Measurements from ENCODE around the gene QKI. TPM values are rescaled to one million over a fixed set of nuclear protein-coding genes. Genes with fewer than 3 reads are reported as not detected.
"Not testable (repeated sequence)": the region's sequence is repeated elsewhere in the genome, so short reads cannot be mapped to it uniquely, and the experiment has no call there.

QKI gene
- total RNA-seq, 2 donors from 2014 or later: 127 to 192 TPM

DNA sequence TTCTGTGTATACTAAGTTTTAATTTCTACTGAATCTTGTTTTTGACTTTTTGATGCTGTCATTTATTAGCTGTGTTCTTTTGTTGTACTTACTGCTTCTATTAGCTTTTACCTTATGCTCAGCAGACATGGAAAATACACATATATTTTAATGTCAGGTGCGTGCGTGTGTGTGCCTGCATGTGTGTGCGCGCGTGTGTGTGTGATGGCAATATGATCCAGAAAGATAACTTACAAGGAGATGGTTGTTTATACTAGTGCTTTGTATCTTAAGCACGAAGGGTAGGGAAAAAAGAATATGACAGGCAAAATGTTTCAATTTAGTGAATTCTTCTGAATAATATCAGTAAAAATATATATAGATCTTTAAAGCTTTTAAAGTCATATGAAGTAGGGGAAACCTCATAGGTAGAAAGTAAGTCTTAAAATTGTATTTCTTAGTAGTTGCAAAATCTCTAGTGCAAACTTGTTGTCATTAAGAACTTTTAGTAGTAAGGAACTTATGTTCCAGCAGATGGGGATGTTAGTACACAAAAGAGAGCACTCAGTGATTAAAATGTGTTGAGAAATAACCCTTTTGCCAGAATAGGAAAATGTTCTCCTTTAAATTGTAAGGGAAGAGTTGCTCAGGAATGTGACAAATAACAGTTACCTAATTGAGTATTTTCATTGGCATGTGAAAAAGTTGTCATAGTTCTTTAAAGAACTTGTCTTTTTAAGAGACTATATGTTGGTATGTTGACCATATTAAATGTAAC lies 13.2 kb downstream of the QKI start:
- TF ChIP-seq, protein P1, sequence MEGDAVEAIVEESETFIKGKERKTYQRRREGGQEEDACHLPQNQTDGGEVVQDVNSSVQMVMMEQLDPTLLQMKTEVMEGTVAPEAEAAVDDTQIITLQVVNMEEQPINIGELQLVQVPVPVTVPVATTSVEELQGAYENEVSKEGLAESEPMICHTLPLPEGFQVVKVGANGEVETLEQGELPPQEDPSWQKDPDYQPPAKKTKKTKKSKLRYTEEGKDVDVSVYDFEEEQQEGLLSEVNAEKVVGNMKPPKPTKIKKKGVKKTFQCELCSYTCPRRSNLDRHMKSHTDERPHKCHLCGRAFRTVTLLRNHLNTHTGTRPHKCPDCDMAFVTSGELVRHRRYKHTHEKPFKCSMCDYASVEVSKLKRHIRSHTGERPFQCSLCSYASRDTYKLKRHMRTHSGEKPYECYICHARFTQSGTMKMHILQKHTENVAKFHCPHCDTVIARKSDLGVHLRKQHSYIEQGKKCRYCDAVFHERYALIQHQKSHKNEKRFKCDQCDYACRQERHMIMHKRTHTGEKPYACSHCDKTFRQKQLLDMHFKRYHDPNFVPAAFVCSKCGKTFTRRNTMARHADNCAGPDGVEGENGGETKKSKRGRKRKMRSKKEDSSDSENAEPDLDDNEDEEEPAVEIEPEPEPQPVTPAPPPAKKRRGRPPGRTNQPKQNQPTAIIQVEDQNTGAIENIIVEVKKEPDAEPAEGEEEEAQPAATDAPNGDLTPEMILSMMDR (IDR thresholded peaks at IDR 0.05): peak; percentile 31
- Histone ChIP-seq H3K4me1 (ENCODE audit: control insufficient read depth in 1 of 2, low read depth in 2 of 2) (peaks cover 73 to 85% of the 10 kb centered on the region in 2 donors), H3K9me3 (no peaks in the 10 kb centered on the region), H3K36me3 (no peaks in the 10 kb centered on the region), H3K27ac (no peak overlapping the region), H3K4me3 (peak overlapping the region; percentile 40), H3K27me3 (replicated peaks; ENCODE audit: insufficient read depth) (no peaks in the 10 kb centered on the region)
- DNase-seq (ENCODE audit: low spot score): no peak
- ATAC-seq (ENCODE audit: insufficient number of reproducible peaks, low FRiP score, low read depth): no peak

DNA sequence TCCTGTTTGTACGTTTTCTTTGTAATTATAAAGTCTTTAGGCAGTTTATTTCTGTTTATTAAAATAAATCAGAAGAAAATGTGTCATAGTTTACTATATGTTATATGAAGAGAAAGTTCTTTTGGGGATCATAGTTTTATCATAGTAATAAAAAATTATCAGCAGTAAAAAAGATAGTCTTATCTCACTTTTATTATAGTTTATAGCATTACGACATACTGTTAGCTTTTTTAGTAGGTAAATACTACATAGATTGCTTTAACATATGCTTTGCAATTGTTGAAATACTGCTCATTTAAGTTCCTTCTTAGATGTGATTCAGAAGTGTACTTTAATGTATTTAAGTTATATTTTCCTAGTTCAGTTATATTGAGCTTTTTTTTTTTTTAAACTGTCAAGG lies 13.9 kb downstream of the QKI start:
- H3K27me3 ChIP-seq (replicated peaks; ENCODE audit: insufficient read depth): no peaks in the 10 kb centered on the region
- no peaks in the 10 kb centered on the region for H3K36me3 ChIP-seq
- DNase-seq (ENCODE audit: low spot score): no peak
- no peak for ATAC-seq (ENCODE audit: insufficient number of reproducible peaks, low FRiP score, low read depth)
- peak overlapping the region; percentile 40 for H3K4me3 ChIP-seq
- TF ChIP-seq, protein P1 (IDR thresholded peaks at IDR 0.05): no peak
- H3K27ac ChIP-seq: no peak overlapping the region
- peaks cover 69 to 83% of the 10 kb centered on the region in 2 donors for H3K4me1 ChIP-seq (ENCODE audit: control insufficient read depth in 1 of 2, low read depth in 2 of 2)
- no peaks in the 10 kb centered on the region for H3K9me3 ChIP-seq

DNA sequence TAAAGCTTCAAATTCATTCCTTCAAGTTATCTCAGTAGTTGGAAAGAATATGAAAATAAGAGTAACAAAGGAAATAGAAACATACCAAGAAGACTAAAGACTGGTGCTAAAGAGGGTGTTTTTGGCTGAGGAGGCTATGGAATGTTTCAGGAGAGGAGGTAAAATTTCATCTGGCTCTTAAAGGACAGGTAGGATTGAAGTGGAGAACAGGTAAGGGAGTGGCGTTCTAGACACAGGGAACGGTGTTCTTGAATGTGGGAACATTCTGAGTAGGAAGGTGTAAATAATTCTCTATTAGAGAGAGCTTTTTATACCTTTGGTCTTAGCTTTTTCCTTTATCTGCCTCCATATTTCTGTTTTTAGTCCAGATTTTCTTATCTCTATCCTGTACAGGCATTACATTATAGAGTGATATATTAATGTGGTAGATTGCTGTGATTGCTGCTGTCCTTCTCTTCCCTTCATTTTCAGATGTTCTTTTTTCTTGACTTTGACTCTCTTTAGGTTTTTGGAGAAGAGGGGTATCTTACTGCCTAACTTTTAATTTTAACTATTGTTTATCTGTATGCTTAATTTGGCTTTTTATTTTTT lies 15.4 kb downstream of the QKI start:
- Histone ChIP-seq H3K4me1 (ENCODE audit: control insufficient read depth in 1 of 2, low read depth in 2 of 2) (peaks cover 67 to 69% of the 10 kb centered on the region in 2 donors), H3K27me3 (replicated peaks; ENCODE audit: insufficient read depth) (no peaks in the 10 kb centered on the region)

DNA sequence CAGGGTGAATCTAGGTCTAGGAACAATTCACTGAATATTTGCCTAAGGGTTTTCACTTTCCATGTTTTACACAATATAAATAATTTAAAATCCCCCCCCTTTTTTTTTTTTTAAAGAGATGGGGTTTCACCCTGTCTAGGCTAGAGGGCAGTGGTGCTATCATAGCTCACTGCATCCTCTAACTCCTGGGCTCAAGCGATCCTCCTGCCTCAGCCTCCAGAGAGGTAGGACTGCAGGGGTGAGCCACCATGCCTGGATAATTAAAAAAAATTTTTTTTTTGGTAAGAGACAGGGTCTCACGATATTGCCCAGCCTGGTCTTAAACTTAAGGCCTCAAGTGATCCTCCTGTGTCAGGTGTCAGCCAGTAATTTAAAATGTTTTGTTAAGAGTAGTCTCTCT lies 17.8 kb downstream of the QKI start:
- ATAC-seq (ENCODE audit: insufficient number of reproducible peaks, low FRiP score, low read depth) (no peak), DNase-seq (ENCODE audit: low spot score) (no peak)
- Histone ChIP-seq H3K36me3 (no peaks in the 10 kb centered on the region), H3K27me3 (replicated peaks; ENCODE audit: insufficient read depth) (no peaks in the 10 kb centered on the region), H3K4me1 (ENCODE audit: control insufficient read depth in 1 of 2, low read depth in 2 of 2) (peaks cover 70 to 74% of the 10 kb centered on the region in 2 donors), H3K9me3 (no peaks in the 10 kb centered on the region), H3K4me3 (no peak overlapping the region), H3K27ac (no peak overlapping the region)
- TF ChIP-seq, protein P1 (IDR thresholded peaks at IDR 0.05): no peak

More for the DNA sequence above, 15.4 kb downstream of the QKI start:
- DNase-seq (ENCODE audit: low spot score) (no peak), ATAC-seq (ENCODE audit: insufficient number of reproducible peaks, low FRiP score, low read depth) (no peak)
- TF ChIP-seq, protein P1 (IDR thresholded peaks at IDR 0.05): no peak
- no peaks in the 10 kb centered on the region for H3K36me3 ChIP-seq
- H3K27ac ChIP-seq: no peak overlapping the region
- H3K9me3 ChIP-seq: no peaks in the 10 kb centered on the region
- no peak overlapping the region for H3K4me3 ChIP-seq

DNA sequence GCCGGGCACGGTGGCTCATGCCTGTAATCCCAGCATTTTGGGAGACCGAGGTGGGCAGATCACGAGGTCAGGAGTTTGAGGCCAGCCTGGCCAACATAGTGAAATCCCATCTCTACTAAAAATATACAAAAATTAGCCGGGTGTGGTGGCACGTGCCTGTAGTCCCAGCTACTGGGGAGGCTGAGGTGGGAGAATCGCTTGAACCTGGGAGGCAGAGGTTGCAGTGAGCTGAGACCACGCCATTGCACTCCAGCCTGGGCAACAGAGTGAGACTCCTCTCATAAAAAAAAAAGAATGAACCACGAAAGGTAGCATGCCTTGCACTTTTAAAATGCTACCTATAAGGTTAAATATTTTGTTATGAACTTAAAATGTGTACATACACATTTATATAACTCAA lies 19.0 kb downstream of the QKI start:
- peaks cover 71% of the 10 kb centered on the region in 2 donors for H3K4me1 ChIP-seq (ENCODE audit: control insufficient read depth in 1 of 2, low read depth in 2 of 2)
- H3K27me3 ChIP-seq (replicated peaks; ENCODE audit: insufficient read depth); H3K4me3 ChIP-seq; H3K36me3 ChIP-seq; DNase-seq (ENCODE audit: low spot score); H3K9me3 ChIP-seq; H3K27ac ChIP-seq; ATAC-seq (ENCODE audit: insufficient number of reproducible peaks, low FRiP score, low read depth): not testable (repeated sequence)

Measured in thoracic aorta (tissue), 2 donors.